HL-60 (cell line): Measurements from ENCODE around the gene HMCN1.

ENCODE experiments used
- DNase-seq, 2 experiments: peaks; one replicate each; pipeline ENCODE4 v3.0.0-alpha.2; 2010 to 2020; ENCODE audit warnings: low read depth in 1 of 2, low spot score in 1 of 2
- H3K27ac ChIP-seq: fragments of 250-450 bp; sonication (Bioruptor Pico); replicated peaks from 2 replicates; pipeline ENCODE4 v1.5.1; 2020; ENCODE audit warnings: mild to moderate bottlenecking, moderate library complexity
- H3K27me3 ChIP-seq: fragments of 250-450 bp; sonication (Bioruptor Pico); 2 replicates; pipeline ENCODE4 v1.5.1; 2021; ENCODE audit warnings: mild to moderate bottlenecking, moderate library complexity; ENCODE audit not compliant: insufficient read depth, poor library complexity, severe bottlenecking
- H3K4me3 ChIP-seq: replicated peaks from 2 replicates; pipeline ENCODE4 v1.5.1; 2011; ENCODE audit warnings: mild to moderate bottlenecking, control low read depth, low read length; ENCODE audit not compliant: insufficient read depth
- CTCF ChIP-seq: IDR thresholded peaks from one replicate; pipeline ENCODE4 v1.5.1; 2011; ENCODE audit warnings: low read length, control low read depth, inconsistent platforms; ENCODE audit not compliant: insufficient read depth
- GABPA ChIP-seq: IDR thresholded peaks from 2 replicates; pipeline ENCODE4 v1.6.1; 2012; ENCODE audit warnings: low read depth
- POLR2AphosphoS5 ChIP-seq: IDR thresholded peaks from 2 replicates; pipeline ENCODE4 v1.6.1; 2012; ENCODE audit warnings: low read depth
- REST ChIP-seq: IDR thresholded peaks from 2 replicates; pipeline ENCODE4 v1.6.1; 2012; ENCODE audit warnings: low read depth; ENCODE audit not compliant: insufficient replicate concordance
- SPI1 ChIP-seq: IDR thresholded peaks from 2 replicates; pipeline ENCODE4 v1.6.1; 2012; ENCODE audit warnings: low read depth, mild to moderate bottlenecking, borderline replicate concordance

The HMCN1 gene

GRCh38 chr1:186193224-186193623 lies 459.0 kb downstream of the HMCN1 start:
- no peak overlapping the region for H3K27ac ChIP-seq
- H3K4me3 ChIP-seq = no peak overlapping the region
- no peaks in the 10 kb centered on the region for H3K27me3 ChIP-seq
- DNase-seq = no peak
- TF ChIP-seq CTCF (no peak), POLR2AphosphoS5 (no peak), GABPA (no peak), SPI1 (no peak), REST (no peak)

- Histone ChIP-seq H3K27ac (no peak overlapping the region), H3K27me3 (no peaks in the 10 kb centered on the region), H3K4me3 (no peak overlapping the region)
- no peak for DNase-seq
- no peak for TF ChIP-seq REST
- TF ChIP-seq POLR2AphosphoS5 = no peak
- TF ChIP-seq CTCF = no peak
- TF ChIP-seq SPI1 = no peak
- no peak for TF ChIP-seq GABPA
Measured at GRCh38 chr1:186194107-186194756, 460.0 kb downstream of the HMCN1 start.

GRCh38 chr1:186195377-186195931 lies 461.3 kb downstream of the HMCN1 start:
- H3K27ac ChIP-seq = no peak overlapping the region
- TF ChIP-seq SPI1 = no peak
- no peak for TF ChIP-seq CTCF
- no peak overlapping the region for H3K4me3 ChIP-seq
- H3K27me3 ChIP-seq = no peaks in the 10 kb centered on the region
- DNase-seq = no peak

GRCh38 chr1:186202271-186202764 lies 468.1 kb downstream of the HMCN1 start:
- no peaks in the 10 kb centered on the region for H3K27me3 ChIP-seq
- TF ChIP-seq GABPA (no peak), SPI1 (no peak), POLR2AphosphoS5 (no peak), CTCF (no peak), REST (no peak)
- no peak overlapping the region for H3K4me3 ChIP-seq
- H3K27ac ChIP-seq = no peak overlapping the region
- no peak for DNase-seq
